ENCODE results near the gene ARGFX.

DNA sequence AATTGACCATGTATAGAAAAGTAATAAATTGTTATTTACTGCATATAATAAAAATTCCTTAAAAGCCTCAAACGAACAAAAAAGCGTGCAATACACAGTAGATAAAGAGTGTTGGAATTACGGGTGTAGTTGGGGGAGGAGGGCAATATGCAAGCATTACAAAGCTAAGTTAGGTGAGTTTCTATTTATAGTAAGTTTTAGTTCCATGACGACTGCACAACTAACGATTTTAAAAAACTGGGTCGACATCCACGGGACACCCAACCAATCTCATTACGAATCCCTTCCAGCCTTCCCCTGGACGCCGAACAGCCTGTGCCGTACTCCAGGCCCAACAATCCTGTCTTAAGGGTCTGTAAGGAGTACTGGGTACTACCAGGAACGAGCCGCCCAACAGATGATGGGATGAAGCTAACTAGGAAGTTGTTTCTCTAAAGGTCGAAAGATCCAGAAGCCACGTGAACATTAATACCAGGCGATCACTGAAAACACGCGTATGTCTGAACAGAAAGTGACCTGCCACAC lies 22.6 kb upstream of the ARGFX start:
- TF ChIP-seq BHLHE40 (IDR thresholded peaks at IDR 0.05; ENCODE audit: low read length) (no peak), RFX5 (IDR thresholded peaks at IDR 0.05; ENCODE audit: low read depth, low read length) (no peak), PRPF4 (IDR thresholded peaks at IDR 0.05; ENCODE audit: insufficient read depth, low read depth, low read length, poor library complexity, severe bottlenecking) (no peak), ZSCAN29 (IDR thresholded peaks at IDR 0.05) (no peak), PCBP2 (IDR thresholded peaks at IDR 0.05; ENCODE audit: low read depth, low read length, poor library complexity, severe bottlenecking) (no peak)
- TF ChIP-seq, protein P1, sequence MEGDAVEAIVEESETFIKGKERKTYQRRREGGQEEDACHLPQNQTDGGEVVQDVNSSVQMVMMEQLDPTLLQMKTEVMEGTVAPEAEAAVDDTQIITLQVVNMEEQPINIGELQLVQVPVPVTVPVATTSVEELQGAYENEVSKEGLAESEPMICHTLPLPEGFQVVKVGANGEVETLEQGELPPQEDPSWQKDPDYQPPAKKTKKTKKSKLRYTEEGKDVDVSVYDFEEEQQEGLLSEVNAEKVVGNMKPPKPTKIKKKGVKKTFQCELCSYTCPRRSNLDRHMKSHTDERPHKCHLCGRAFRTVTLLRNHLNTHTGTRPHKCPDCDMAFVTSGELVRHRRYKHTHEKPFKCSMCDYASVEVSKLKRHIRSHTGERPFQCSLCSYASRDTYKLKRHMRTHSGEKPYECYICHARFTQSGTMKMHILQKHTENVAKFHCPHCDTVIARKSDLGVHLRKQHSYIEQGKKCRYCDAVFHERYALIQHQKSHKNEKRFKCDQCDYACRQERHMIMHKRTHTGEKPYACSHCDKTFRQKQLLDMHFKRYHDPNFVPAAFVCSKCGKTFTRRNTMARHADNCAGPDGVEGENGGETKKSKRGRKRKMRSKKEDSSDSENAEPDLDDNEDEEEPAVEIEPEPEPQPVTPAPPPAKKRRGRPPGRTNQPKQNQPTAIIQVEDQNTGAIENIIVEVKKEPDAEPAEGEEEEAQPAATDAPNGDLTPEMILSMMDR (IDR thresholded peaks at IDR 0.05 in 2 of 3, conservative IDR thresholded peaks at IDR 0.05 in 1 of 3; ENCODE audit: insufficient read depth in 2 of 3, low read depth in 1 of 3, low read length in 3 of 3) = no peak

All from K562 (cell line).